ENCODE measurements around the gene XYLB. TPM values are rescaled to one million over a fixed set of nuclear protein-coding genes. Genes with fewer than 3 reads are reported as not detected.
"Not testable (repeated sequence)": the region's sequence is repeated elsewhere in the genome, so short reads cannot be mapped to it uniquely, and the experiment has no call there.

XYLB gene
- total RNA-seq, result 10 to 100 TPM in 1 of 7 donors, 1 to 10 TPM in 6; 1.8 to 12.3 (median 2.6) TPM
- under 1 TPM; 0.33 to 0.58 (median 0.42) TPM for polyA plus RNA-seq
- long read RNA-seq, donor 1, result 0 reads
- long read RNA-seq, donor 2, result 0 reads

GRCh38 chr3:38346587-38347410 lies at the start of gene XYLB:
Gene XYLB, plus strand, starts transcription at chr3:38346785. Its CDS starts 84 bp downstream, at chr3:38346869.
- Histone ChIP-seq H3K36me3 (no peaks in the 10 kb centered on the region), H3K27me3 (replicated peaks in 1 of 7) (no peaks in the 10 kb centered on the region), H3K4me3 (peak within 1 kb of the TSS; percentile 59 to 98 (median 80)), H3K9me3 (no peaks in the 10 kb centered on the region), H3K27ac (peak within 1 kb of the TSS in 7 of 8 donors; percentile 27 to 72 (median 54)), H3K4me1 (peaks cover 0 to 31% (median 17%) of the 10 kb centered on the region in 6 donors)
- 1 to 5% (median 1%) methylated on average over 18 to 85 of the region's 85 CpGs for WGBS, 5 donors
- peak; percentile 97 for DNase-seq
- intact Hi-C loops (cut with DNase I; ENCODE audit: low total_unique reads), result loop anchor here (2.0 kb wide), 1 partner anchor 132 kb away; no protein-coding TSS in a partner anchor
- no peak for TF ChIP-seq POLR2A (IDR thresholded peaks at IDR 0.05)
- peak; percentile 43 to 91 (median 82) for TF ChIP-seq CTCF (IDR thresholded peaks at IDR 0.05 in 8 of 11, conservative IDR thresholded peaks at IDR 0.05 in 3 of 11)
- TF ChIP-seq POLR2AphosphoS5 (IDR thresholded peaks at IDR 0.05), result peak; percentile 61 to 84 (median 76)

GRCh38 chr3:38297053-38297452 lies 49.5 kb upstream of the XYLB start:
- H3K27me3 ChIP-seq (replicated peaks in 1 of 7); H3K4me1 ChIP-seq; intact Hi-C loops (cut with DNase I; ENCODE audit: low total_unique reads); H3K4me3 ChIP-seq; H3K9me3 ChIP-seq; H3K36me3 ChIP-seq; H3K27ac ChIP-seq; DNase-seq: not testable (repeated sequence)
- 84 to 90% (median 88%) methylated on average over 4 of the region's 4 CpGs for WGBS, 5 donors

DNA sequence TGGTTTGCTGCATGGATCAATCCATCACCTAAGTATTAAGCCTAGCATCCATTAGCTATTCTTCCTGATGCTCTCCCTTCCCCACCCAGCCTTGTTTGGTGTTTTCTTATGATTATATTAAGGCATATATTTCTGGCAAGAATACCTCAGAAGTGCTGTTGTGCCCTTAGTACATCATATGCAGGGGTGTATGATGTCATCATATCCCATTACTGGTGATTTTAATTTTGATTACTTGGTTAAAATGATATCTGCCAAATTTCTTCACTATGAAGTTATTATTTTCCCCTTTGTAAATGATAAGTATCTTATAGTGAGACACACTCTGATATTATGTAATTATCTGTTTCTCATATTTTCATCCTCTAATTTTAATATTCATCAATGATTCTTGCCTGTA lies 49.0 kb upstream of the XYLB start:
- no peak for TF ChIP-seq POLR2AphosphoS5 (IDR thresholded peaks at IDR 0.05)
- TF ChIP-seq POLR2A (IDR thresholded peaks at IDR 0.05), result no peak
- TF ChIP-seq CTCF (IDR thresholded peaks at IDR 0.05 in 8 of 11, conservative IDR thresholded peaks at IDR 0.05 in 3 of 11), result no peak
- H3K9me3 ChIP-seq, result no peaks in the 10 kb centered on the region
- no peak overlapping the region for H3K4me3 ChIP-seq
- intact Hi-C loops (cut with DNase I; ENCODE audit: low total_unique reads), result no loop called here
- DNase-seq, result no peak
- H3K27ac ChIP-seq, result no peak overlapping the region
- H3K27me3 ChIP-seq (replicated peaks in 1 of 7), result no peaks in the 10 kb centered on the region
- no peaks in the 10 kb centered on the region for H3K4me1 ChIP-seq
- H3K36me3 ChIP-seq, result no peaks in the 10 kb centered on the region

DNA sequence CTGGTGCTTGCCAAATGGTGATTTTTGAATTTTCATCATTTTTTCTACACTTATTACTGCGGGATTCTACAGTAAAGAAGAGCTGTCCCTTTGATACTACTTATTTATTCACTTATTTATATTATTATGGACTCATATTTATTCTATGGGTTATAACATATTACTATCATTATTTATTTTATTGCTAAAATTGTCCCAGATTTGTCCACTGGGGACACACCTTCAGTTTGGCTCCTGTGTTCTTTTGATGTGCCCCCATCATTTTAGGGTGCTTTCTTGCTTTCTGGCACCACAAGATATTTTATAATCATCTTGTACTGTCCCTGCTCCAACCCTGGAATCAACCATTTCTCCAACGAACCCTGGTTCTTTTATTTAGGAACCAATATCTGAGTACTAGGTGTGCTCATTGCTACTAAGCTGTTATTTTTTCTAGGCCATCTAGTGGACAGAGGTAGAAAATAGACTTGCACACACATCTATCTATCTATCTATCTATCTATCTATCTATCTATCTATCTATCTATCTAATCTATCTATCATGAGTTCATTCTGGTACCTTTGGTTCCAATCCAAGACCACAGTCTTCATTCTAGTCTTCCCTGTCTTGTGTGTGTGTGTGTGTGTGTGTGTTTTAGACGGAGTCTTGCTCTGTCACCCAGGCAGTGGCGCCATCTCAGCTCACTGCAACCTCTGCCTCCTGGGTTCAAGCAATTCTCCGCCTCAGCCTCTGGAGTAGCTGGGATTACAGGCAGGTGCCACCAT lies 48.5 kb upstream of the XYLB start:
- intact Hi-C loops (cut with DNase I; ENCODE audit: low total_unique reads), result no loop called here
- DNase-seq, result no peak
- no peak overlapping the region for H3K4me3 ChIP-seq
- no peaks in the 10 kb centered on the region for H3K4me1 ChIP-seq
- H3K27ac ChIP-seq, result no peak overlapping the region
- 74 to 88% (median 84%) methylated on average over 5 of the region's 5 CpGs for WGBS, 5 donors
- H3K36me3 ChIP-seq, result no peaks in the 10 kb centered on the region
- no peaks in the 10 kb centered on the region for H3K9me3 ChIP-seq
- no peak for TF ChIP-seq POLR2A (IDR thresholded peaks at IDR 0.05)
- peak in 7 of 11 experiments; percentile 7 to 43 (median 30) for TF ChIP-seq CTCF (IDR thresholded peaks at IDR 0.05 in 8 of 11, conservative IDR thresholded peaks at IDR 0.05 in 3 of 11)
- TF ChIP-seq POLR2AphosphoS5 (IDR thresholded peaks at IDR 0.05), result no peak
- H3K27me3 ChIP-seq (replicated peaks in 1 of 7), result no peaks in the 10 kb centered on the region
